ENCODE data around the gene DSCAM. TPM values are rescaled to one million over a fixed set of nuclear protein-coding genes. Genes with fewer than 3 reads are reported as not detected.
A peak's percentile ranks its signal among the peaks of the same experiment; 100 is the strongest.

Gene DSCAM
- total RNA-seq, 1 donor from 2014 or later: 0.06 TPM

DNA sequence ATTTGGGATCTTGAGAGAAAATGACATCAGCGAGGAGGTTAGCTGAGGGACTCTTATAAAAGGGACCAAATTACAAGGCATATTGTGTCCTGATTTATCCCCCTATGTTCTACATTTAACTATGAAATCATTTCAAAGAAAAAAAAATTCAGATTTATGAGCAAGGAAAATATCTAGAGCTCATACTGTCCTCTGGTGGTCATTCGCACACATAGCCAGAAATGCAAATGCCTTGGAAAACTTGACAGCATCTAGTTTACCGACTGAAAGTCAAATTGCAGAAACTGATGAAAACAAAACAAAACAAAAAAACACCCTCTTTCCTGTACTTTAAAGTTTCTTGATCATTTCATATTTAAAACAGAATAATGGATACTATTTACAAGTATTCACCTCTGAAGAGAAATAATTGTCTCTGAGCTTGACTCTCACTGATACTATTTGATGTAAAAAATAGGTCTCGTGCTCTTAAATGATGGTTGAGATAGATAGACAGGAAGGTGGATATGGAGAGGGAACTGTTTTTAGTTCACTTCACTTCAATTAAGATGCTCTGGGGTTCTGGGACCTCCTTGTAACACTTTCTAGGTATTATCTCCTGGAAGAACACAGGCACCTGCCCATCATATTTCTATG lies 725.9 kb downstream of the DSCAM start:
- TF ChIP-seq CTCF (conservative IDR thresholded peaks at IDR 0.05; ENCODE audit: low read depth, low read length): peak; percentile 97
- no peak for DNase-seq (ENCODE audit: low read depth)
- H3K4me3 ChIP-seq (ENCODE audit: low read depth, low read length): no peak overlapping the region

DNA sequence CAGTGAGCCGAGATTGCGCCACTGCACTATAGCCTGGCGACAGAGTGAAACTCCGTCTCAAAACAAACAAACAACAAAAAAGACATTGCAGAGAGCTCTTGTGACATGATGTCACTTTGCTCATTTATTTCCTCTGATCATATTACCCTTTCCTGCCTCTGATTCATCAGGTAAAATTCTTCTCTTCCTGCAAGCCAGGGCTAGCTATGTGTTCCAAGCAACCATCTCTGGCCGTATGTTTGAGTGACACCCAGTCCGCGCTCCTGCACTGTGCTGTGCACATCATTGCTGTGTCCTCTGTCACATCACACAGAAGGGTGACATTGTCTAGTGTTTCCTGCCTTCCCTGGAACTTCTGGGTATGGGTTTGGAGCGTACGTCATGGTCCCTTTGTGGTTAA lies 728.4 kb downstream of the DSCAM start:
- no peak for TF ChIP-seq CTCF (conservative IDR thresholded peaks at IDR 0.05; ENCODE audit: low read depth, low read length)
- DNase-seq (ENCODE audit: low read depth): no peak

GRCh38 chr21:40117236-40117635 lies 729.7 kb downstream of the DSCAM start:
- DNase-seq (ENCODE audit: low read depth): no peak
- no peak for TF ChIP-seq CTCF (conservative IDR thresholded peaks at IDR 0.05; ENCODE audit: low read depth, low read length)
- H3K4me3 ChIP-seq (ENCODE audit: low read depth, low read length): no peak overlapping the region

More for the DNA sequence above, 728.4 kb downstream of the DSCAM start:
- H3K4me3 ChIP-seq (ENCODE audit: low read depth, low read length): no peak overlapping the region

DNA sequence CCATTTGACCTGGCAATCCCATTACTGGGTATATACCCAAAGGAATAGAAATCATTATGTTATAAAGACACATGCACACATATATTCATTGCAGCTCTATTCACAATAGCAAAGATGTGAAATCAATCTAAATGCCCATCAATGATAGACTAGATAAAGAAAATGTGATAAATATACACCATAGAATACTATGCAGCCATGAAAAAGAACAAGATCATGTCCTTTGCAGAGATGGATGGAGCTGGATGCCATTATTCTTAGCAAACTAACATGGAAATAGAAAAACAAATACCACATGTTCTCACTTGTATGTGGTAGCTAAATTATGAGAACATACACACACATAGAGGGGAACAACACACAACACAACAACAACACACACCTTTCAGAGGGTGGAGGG lies 731.2 kb downstream of the DSCAM start:
- H3K4me3 ChIP-seq (ENCODE audit: low read depth, low read length): no peak overlapping the region
- no peak for TF ChIP-seq CTCF (conservative IDR thresholded peaks at IDR 0.05; ENCODE audit: low read depth, low read length)
- no peak for DNase-seq (ENCODE audit: low read depth)

DNA sequence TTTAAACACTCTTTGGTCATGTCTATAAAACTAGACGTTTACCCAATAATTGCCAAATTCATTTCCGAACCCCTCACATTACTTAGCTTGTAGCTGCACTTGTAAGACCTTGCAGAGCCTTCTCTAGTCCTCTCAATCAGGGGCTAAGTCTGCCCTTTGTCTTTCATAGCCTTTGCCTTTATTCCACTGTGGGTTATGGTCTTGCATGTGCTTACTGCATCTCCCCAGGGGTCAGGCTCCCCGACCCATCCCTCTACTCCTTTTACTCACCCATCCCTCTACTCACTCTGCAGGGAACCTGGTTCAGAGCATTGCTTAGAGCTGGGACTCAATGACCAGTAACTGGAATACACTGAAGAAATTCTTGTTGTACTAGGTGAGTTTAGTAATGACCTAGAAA lies 744.3 kb downstream of the DSCAM start:
- no peak for TF ChIP-seq CTCF (conservative IDR thresholded peaks at IDR 0.05; ENCODE audit: low read depth, low read length)
- no peak for DNase-seq (ENCODE audit: low read depth)
- H3K4me3 ChIP-seq (ENCODE audit: low read depth, low read length): no peak overlapping the region

DNA sequence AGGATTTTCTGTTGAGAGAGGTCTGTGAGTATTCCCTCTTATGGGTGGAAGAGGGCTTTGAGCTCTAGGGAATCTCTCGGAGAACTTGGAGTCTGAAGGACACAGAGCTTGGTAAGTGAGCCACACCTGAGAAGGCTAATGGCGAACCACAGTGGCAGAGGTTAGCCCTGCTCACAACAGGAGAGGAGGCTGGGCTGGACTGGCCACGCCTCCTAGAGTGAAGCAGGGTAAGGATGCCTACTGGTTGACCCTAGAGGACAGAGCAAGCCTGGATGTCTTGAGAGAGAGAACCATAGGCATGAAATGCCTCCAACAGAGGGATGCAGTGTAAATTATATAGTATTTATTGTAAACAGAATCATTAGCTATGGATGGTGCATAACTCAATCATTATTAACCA lies 747.1 kb downstream of the DSCAM start:
- TF ChIP-seq CTCF (conservative IDR thresholded peaks at IDR 0.05; ENCODE audit: low read depth, low read length): no peak
- no peak for DNase-seq (ENCODE audit: low read depth)

GRCh38 chr21:40095477-40095876 lies 751.5 kb downstream of the DSCAM start:
- no peak for TF ChIP-seq CTCF (conservative IDR thresholded peaks at IDR 0.05; ENCODE audit: low read depth, low read length)

More for the DNA sequence above, 747.1 kb downstream of the DSCAM start:
- H3K4me3 ChIP-seq (ENCODE audit: low read depth, low read length): no peak overlapping the region

More at GRCh38 chr21:40095477-40095876, 751.5 kb downstream of the DSCAM start:
- no peak overlapping the region for H3K4me3 ChIP-seq (ENCODE audit: low read depth, low read length)
- no peak for DNase-seq (ENCODE audit: low read depth)

All from epithelial cell of proximal tubule (primary cell).